Endothelial cell of umbilical vein (primary cell): ENCODE results near the gene FPGS. TPM values are rescaled to one million over a fixed set of nuclear protein-coding genes. Genes with fewer than 3 reads are reported as not detected.

Source experiments
- BruUV-seq: library from RNA; stranded (reverse); fragments of 400-500 nt; replicated peaks from 2 replicates; lab custom pipeline; 2021; lab: Mats Ljungman, UMichigan
- CTCF ChIA-PET: fragments of 300-600, 350-600 bp; sonication (Branson Sonifier 250); formaldehyde crosslinking; loops from one replicate; lab custom pipeline; 2021; ENCODE audit warnings: antibody characterized with exemption, inconsistent platforms; lab: Charles Lee
- POLR2A ChIA-PET: fragments of 300-600, 350-600 bp; sonication (Branson Sonifier 250); formaldehyde crosslinking; loops from one replicate; lab custom pipeline; 2021; ENCODE audit warnings: antibody characterized with exemption, inconsistent platforms; lab: Charles Lee
- DNase-seq: peaks from one replicate; pipeline ENCODE4 v3.0.0-alpha.2; 2011; ENCODE audit warnings: low read depth, low spot score
- FAIRE-seq: peaks from 2 replicates; lab custom pipeline; 2011; peaks lifted over from hg19 to GRCh38; lab: Jason Lieb, UNC
- H2AFZ ChIP-seq: 2 replicates; pipeline ENCODE4 v1.6.0; 2012; ENCODE audit warnings: low read depth, low read length, control low read depth, inconsistent platforms
- H3K27ac ChIP-seq: 2 replicates; pipeline ENCODE4 v1.5.1; 2011; ENCODE audit warnings: low read depth, mild to moderate bottlenecking, control low read depth, low read length, moderate library complexity; ENCODE audit not compliant: insufficient read depth
- H3K27me3 ChIP-seq, 2 experiments: 2 replicates each; pipeline versions ENCODE4 v1.6.0 to v1.6.1; 2011; ENCODE audit warnings: low read length in 2 of 2, mixed read lengths in 1 of 2; ENCODE audit not compliant: control insufficient read depth in 2 of 2, insufficient read depth in 2 of 2
- H3K36me3 ChIP-seq, 2 experiments: 2 replicates in 1 of 2; 3 replicates in 1 of 2; pipeline ENCODE4 v1.5.1; 2011; ENCODE audit warnings: low read length in 2 of 2, mild to moderate bottlenecking in 1 of 2, moderate library complexity in 1 of 2; ENCODE audit not compliant: control insufficient read depth in 2 of 2, insufficient read depth in 2 of 2; ENCODE audit errors: extremely low read depth in 1 of 2
- H3K4me1 ChIP-seq: 3 replicates; pipeline ENCODE4 v1.5.1; 2011; ENCODE audit warnings: mild to moderate bottlenecking, low read length; ENCODE audit not compliant: control insufficient read depth, insufficient read depth; ENCODE audit errors: extremely low read depth
- H3K4me2 ChIP-seq: 2 replicates; pipeline ENCODE4 v1.6.1; 2011; ENCODE audit warnings: low read length, control low read depth, mixed read lengths; ENCODE audit not compliant: insufficient read depth
- H3K4me3 ChIP-seq, 3 experiments: fragments of 200-600 bp in 1 of 3; sonication (generic), shearing (Covaris generic) in 1 of 3; replicated peaks in 1 of 3; 2 replicates each; pipeline ENCODE4 v1.5.1; 2011 to 2016; ENCODE audit warnings: control low read depth in 3 of 3, low read length in 3 of 3, mild to moderate bottlenecking in 2 of 3, inconsistent platforms in 1 of 3, low read depth in 1 of 3, moderate library complexity in 1 of 3; ENCODE audit not compliant: insufficient read depth in 1 of 3
- H3K79me2 ChIP-seq: 2 replicates; pipeline ENCODE4 v1.6.0; 2012; ENCODE audit warnings: low read length, inconsistent platforms; ENCODE audit not compliant: control insufficient read depth, insufficient read depth
- H3K9ac ChIP-seq: replicated peaks from 2 replicates; pipeline ENCODE3; 2011; ENCODE audit warnings: low read length, control low read depth; ENCODE audit not compliant: insufficient read depth; ENCODE audit errors: extremely low read depth
- H3K9me1 ChIP-seq: replicated peaks from 3 replicates; pipeline ENCODE4 v1.6.0; 2011; ENCODE audit warnings: mild to moderate bottlenecking, low read length; ENCODE audit not compliant: control insufficient read depth, insufficient read depth; ENCODE audit errors: extremely low read depth
- H3K9me3 ChIP-seq: replicated peaks from 2 replicates; pipeline ENCODE4 v1.5.1; 2012; ENCODE audit warnings: low read length, inconsistent platforms; ENCODE audit not compliant: control insufficient read depth, insufficient read depth
- H4K20me1 ChIP-seq: replicated peaks from 2 replicates; pipeline ENCODE3; 2011; ENCODE audit warnings: mild to moderate bottlenecking, low read length; ENCODE audit not compliant: control insufficient read depth, insufficient read depth; ENCODE audit errors: extremely low read depth
- EZH2 ChIP-seq: IDR thresholded peaks from 2 replicates; pipeline ENCODE4 v1.6.1; 2012; ENCODE audit warnings: borderline replicate concordance, low read depth, mild to moderate bottlenecking, moderate library complexity, low read length, inconsistent platforms; ENCODE audit not compliant: severe bottlenecking
- FOS ChIP-seq: IDR thresholded peaks from 2 replicates; pipeline ENCODE4 v1.6.1; 2011; ENCODE audit warnings: mild to moderate bottlenecking, low read length, moderate library complexity, borderline replicate concordance; ENCODE audit not compliant: insufficient read depth
- GATA2 ChIP-seq: IDR thresholded peaks from 2 replicates; pipeline ENCODE4 v1.7.0; 2011; ENCODE audit warnings: low read depth, mild to moderate bottlenecking, moderate library complexity, mixed read lengths, low read length; ENCODE audit not compliant: insufficient read length, insufficient read depth
- JUN ChIP-seq: IDR thresholded peaks from 2 replicates; pipeline ENCODE4 v1.6.1; 2011; ENCODE audit warnings: borderline replicate concordance, low read depth; ENCODE audit not compliant: insufficient read length, insufficient read depth
- MYC ChIP-seq: IDR thresholded peaks from one replicate; pipeline ENCODE4 v1.6.1; 2011; ENCODE audit warnings: mild to moderate bottlenecking, low read depth, low read length
- POLR2A ChIP-seq: IDR thresholded peaks from 2 replicates; pipeline ENCODE4 v1.6.1; 2012; ENCODE audit warnings: low read depth, mild to moderate bottlenecking, control low read depth, low read length
- POLR2AphosphoS5 ChIP-seq: IDR thresholded peaks from 2 replicates; pipeline ENCODE4 v1.6.1; 2012; ENCODE audit warnings: low read depth, mild to moderate bottlenecking, control low read depth, low read length, moderate library complexity; ENCODE audit not compliant: insufficient read depth
- dilution Hi-C: fragments of 300-500 bp; cut with MboI; formaldehyde crosslinking; loops from one replicate; pipeline ENCODE4 v1.15.0; 2019; ENCODE audit warnings: low sequenced_read_pairs; ENCODE audit not compliant: extremely low pct_ligation_motif_present
- intact Hi-C: fragments of 100-400 bp; cut with micrococcal nuclease; formaldehyde crosslinking; loops from one replicate; pipeline ENCODE4 v1.10.0; 2022
- polyA plus RNA-seq, 4 experiments: library from polyadenylated mRNA; depleted of rRNA in 3 of 4; stranded (reverse) in 3 of 4; unstranded in 1 of 4; fragments of >200 nt; gene quantifications; 2 replicates each; pipeline versions ENCODE4 v1.2.1 to v1.2.3, GENCODE V29; 2011 to 2012; ENCODE audit warnings: missing spikeins in 1 of 4
- total RNA-seq: library from RNA; stranded (reverse); gene quantifications from 2 replicates; pipeline ENCODE4 v1.2.3, GENCODE V29; 2021
- TF ChIP-seq, protein P1 (sequence below): IDR thresholded peaks from 2 replicates; pipeline ENCODE4 v1.6.1; 2011; ENCODE audit not compliant: insufficient read depth, insufficient read length
- TF ChIP-seq, protein P2 (sequence below), 2 donors: IDR thresholded peaks; 1 replicate in 1 of 2; 2 replicates in 1 of 2; pipeline ENCODE4 v1.5.1; 2011; ENCODE audit warnings: low read length in 2 of 2, mild to moderate bottlenecking in 2 of 2, moderate library complexity in 2 of 2, control low read depth in 1 of 2, inconsistent platforms in 1 of 2, low read depth in 1 of 2; ENCODE audit not compliant: insufficient read depth in 1 of 2; ENCODE audit errors: extremely low read depth in 1 of 2

Gene FPGS
- total and polyA plus RNA-seq, 2 donors (not counting 3 experiments of a cell fraction or from before 2014, with no cell fraction given) = 77.7 to 90.2 TPM

DNA sequence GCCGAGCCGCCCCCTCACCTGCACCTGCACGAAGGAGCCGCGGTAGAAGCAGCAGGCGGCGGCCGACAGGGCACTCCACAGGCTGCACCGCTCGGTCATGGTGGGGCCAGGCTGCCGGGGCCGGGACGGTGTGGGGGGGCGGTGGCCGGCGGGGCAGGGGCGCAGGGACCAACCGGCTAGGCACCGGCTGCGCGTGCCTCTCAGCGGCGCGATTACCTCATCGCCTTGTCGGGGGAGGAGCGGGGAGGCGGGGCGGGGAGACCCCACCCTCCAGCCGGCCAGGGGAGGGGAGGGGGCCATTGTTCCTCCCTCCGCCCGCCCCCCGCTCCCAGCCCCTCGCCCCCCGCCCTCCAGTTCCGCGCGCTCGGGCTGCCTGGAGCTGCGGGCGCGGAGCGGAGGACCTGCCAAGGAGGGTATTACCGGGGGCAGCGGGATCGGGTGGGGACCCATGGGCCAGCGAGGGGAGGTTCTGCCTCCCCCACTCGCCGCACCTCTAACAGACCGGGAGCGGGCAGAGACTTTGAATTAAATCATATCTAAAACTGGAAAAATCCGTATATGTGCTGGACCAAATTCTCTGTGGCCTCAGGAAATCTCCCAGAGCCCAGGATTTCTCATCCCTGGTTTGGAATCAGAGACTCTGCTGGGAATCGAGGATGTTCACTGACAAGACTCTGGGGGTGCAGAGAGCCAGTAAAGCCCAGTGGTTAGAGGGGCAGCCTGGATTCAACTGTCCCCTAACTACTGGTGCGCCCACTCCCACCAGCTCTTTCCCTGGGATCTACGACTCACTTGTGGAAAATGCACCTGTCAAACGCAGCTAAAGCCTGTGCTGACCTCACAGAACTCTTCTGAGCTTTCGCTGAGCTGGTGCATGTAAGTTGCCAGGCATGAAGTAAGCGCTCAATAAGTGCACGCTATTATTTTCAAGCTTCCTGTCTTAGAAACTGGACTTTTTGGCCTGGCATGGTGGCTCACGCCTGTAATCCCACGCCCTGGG, 47.3 kb upstream of the FPGS start:
- H3K4me3 ChIP-seq = no peak overlapping the region
- H3K79me2 ChIP-seq = peaks cover 44% of the 10 kb centered on the region
- H2AFZ ChIP-seq = no peak overlapping the region
- DNase-seq (peak; percentile 42), FAIRE-seq (peak; percentile 8)
- peaks cover 12% of the 10 kb centered on the region for H3K4me1 ChIP-seq
- POLR2A ChIA-PET = interaction anchor here (1.1 to 1.6 kb wide), 2 partner anchors 15 to 16 kb away, joined by 5 read pairs; no protein-coding TSS in a partner anchor
- H3K9me3 ChIP-seq = no peaks in the 10 kb centered on the region
- no peaks in the 10 kb centered on the region for H3K27me3 ChIP-seq
- CTCF ChIA-PET = interaction anchor here (0.7 to 2.6 kb wide), 7 partner anchors 12 to 252 kb away, joined by 3 to 16 read pairs (median 4); partner anchors contain the start of genes CDK9 and TOR2A
- peaks cover 3% of the 10 kb centered on the region for H4K20me1 ChIP-seq
- H3K4me2 ChIP-seq = peak overlapping the region; percentile 45
- peak overlapping the region; percentile 13 for H3K9ac ChIP-seq
- TF ChIP-seq JUN (no peak), GATA2 (no peak), MYC (no peak), POLR2A (no peak), FOS (no peak), POLR2AphosphoS5 (no peak), EZH2 (no peak)
- TF ChIP-seq, protein P1, sequence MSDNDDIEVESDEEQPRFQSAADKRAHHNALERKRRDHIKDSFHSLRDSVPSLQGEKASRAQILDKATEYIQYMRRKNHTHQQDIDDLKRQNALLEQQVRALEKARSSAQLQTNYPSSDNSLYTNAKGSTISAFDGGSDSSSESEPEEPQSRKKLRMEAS = no peak
- TF ChIP-seq, protein P2, sequence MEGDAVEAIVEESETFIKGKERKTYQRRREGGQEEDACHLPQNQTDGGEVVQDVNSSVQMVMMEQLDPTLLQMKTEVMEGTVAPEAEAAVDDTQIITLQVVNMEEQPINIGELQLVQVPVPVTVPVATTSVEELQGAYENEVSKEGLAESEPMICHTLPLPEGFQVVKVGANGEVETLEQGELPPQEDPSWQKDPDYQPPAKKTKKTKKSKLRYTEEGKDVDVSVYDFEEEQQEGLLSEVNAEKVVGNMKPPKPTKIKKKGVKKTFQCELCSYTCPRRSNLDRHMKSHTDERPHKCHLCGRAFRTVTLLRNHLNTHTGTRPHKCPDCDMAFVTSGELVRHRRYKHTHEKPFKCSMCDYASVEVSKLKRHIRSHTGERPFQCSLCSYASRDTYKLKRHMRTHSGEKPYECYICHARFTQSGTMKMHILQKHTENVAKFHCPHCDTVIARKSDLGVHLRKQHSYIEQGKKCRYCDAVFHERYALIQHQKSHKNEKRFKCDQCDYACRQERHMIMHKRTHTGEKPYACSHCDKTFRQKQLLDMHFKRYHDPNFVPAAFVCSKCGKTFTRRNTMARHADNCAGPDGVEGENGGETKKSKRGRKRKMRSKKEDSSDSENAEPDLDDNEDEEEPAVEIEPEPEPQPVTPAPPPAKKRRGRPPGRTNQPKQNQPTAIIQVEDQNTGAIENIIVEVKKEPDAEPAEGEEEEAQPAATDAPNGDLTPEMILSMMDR (IDR thresholded peaks at IDR 0.05; ENCODE audit: extremely low read depth in 1 of 2, insufficient read depth in 1 of 2, low read depth in 1 of 2, low read length in 2 of 2) = no peak
- dilution Hi-C loops = no loop called here
- H3K27ac ChIP-seq = peak overlapping the region; percentile 29
- no peaks in the 10 kb centered on the region for H3K9me1 ChIP-seq
- H3K36me3 ChIP-seq = peaks cover 8 to 34% of the 10 kb centered on the region in 2 experiments
- no TSS peak for BruUV-seq
- intact Hi-C loops = loop anchor here (2.0 kb wide), 1 partner anchor 15 kb away; no protein-coding TSS in a partner anchor
